ENCODE measurements around the gene HSBP1L1.

- TF ChIP-seq POLR2A (IDR thresholded peaks at IDR 0.05; ENCODE audit: low read length) (peak; percentile 11), GATA1 (IDR thresholded peaks at IDR 0.05; ENCODE audit: low read depth, low read length) (no peak)
Measured at GRCh38 chr18:79950515-79951341, 13.7 kb upstream of the HSBP1L1 start.
